ENCODE measurements around the gene POLR1A.

Gene POLR1A

GRCh38 chr2:86001326-86001725, 104.4 kb downstream of the POLR1A start:
- no peaks in the 10 kb centered on the region for H3K27me3 ChIP-seq
- H3K27ac ChIP-seq = peak overlapping the region; percentile 83 to 87
- peaks cover 0 to 4% (median 0%) of the 10 kb centered on the region in 3 donors for H3K9me3 ChIP-seq
- DNase-seq = peak in 1 of 2 donors; percentile 48
- TF ChIP-seq, protein P1, sequence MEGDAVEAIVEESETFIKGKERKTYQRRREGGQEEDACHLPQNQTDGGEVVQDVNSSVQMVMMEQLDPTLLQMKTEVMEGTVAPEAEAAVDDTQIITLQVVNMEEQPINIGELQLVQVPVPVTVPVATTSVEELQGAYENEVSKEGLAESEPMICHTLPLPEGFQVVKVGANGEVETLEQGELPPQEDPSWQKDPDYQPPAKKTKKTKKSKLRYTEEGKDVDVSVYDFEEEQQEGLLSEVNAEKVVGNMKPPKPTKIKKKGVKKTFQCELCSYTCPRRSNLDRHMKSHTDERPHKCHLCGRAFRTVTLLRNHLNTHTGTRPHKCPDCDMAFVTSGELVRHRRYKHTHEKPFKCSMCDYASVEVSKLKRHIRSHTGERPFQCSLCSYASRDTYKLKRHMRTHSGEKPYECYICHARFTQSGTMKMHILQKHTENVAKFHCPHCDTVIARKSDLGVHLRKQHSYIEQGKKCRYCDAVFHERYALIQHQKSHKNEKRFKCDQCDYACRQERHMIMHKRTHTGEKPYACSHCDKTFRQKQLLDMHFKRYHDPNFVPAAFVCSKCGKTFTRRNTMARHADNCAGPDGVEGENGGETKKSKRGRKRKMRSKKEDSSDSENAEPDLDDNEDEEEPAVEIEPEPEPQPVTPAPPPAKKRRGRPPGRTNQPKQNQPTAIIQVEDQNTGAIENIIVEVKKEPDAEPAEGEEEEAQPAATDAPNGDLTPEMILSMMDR (IDR thresholded peaks at IDR 0.05) = no peak
- intact Hi-C loops (cut with DNase I; ENCODE audit: low total_unique reads) = no loop called here
- peaks cover 0 to 47% (median 42%) of the 10 kb centered on the region in 4 donors for H3K4me1 ChIP-seq
- no peaks in the 10 kb centered on the region for H3K36me3 ChIP-seq
- no peak overlapping the region for H3K4me3 ChIP-seq

- H3K4me3 ChIP-seq = no peak overlapping the region
- H3K36me3 ChIP-seq = no peaks in the 10 kb centered on the region
- peak in 1 of 2 donors; percentile 15 for DNase-seq
- peaks cover 0 to 51% (median 46%) of the 10 kb centered on the region in 4 donors for H3K4me1 ChIP-seq
- intact Hi-C loops (cut with DNase I; ENCODE audit: low total_unique reads) = no loop called here
- TF ChIP-seq, protein P1 (IDR thresholded peaks at IDR 0.05) = no peak
- peak overlapping the region; percentile 83 to 87 for H3K27ac ChIP-seq
- peaks cover 0 to 2% (median 0%) of the 10 kb centered on the region in 3 donors for H3K9me3 ChIP-seq
- no peaks in the 10 kb centered on the region for H3K27me3 ChIP-seq
These were observed 104.8 kb downstream of the POLR1A start for GRCh38 chr2:86000938-86001312.

DNA sequence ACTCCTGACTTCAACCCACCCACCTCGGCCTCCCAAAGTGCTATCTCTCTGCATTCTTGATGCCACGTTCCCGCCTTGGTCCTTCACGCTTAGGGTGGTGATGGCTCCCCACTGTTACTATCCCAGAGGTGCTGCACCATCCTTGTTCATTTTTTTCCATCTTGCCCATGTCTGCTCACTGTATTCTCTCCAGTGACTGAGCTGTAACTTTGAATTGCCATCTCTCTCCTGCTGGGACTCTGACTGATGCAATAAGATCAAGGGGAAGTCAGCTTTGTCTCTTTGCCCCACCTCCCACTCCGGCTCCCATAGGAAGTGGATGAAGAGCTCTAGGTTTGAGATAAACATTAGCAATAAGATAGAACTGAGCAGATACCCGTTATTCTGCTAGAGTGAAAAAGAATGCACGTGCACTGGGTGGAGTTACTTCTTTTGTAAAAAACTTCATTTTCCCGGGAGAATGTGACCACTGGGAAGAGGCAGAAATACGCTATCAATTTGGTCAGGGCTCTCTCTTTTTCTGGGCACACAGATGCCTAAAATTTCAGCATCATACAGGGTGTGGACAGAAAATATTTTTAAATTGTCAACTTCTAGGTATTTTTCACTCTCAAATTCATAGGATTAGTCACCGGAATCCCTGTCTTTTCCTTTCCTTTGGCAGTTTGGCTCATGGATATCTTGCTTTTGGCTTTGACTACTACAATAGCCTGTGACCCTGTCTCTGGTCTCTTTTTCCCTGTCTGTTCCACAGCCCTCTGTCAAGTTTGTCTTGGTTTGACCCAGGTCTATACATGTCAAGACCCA, 105.4 kb downstream of the POLR1A start:
- peak in 1 of 2 donors; percentile 64 for DNase-seq
- peaks cover 0 to 53% (median 48%) of the 10 kb centered on the region in 4 donors for H3K4me1 ChIP-seq
- no peaks in the 10 kb centered on the region for H3K9me3 ChIP-seq
- H3K4me3 ChIP-seq = no peak overlapping the region
- intact Hi-C loops (cut with DNase I; ENCODE audit: low total_unique reads) = no loop called here
- peak overlapping the region; percentile 83 to 87 for H3K27ac ChIP-seq
- TF ChIP-seq, protein P1 (IDR thresholded peaks at IDR 0.05) = no peak
- H3K27me3 ChIP-seq = no peaks in the 10 kb centered on the region
- H3K36me3 ChIP-seq = no peaks in the 10 kb centered on the region

- H3K4me1 ChIP-seq = peaks cover 0 to 56% (median 48%) of the 10 kb centered on the region in 4 donors
- H3K27ac ChIP-seq = peak overlapping the region; percentile 83 to 87
- H3K9me3 ChIP-seq = no peaks in the 10 kb centered on the region
- intact Hi-C loops (cut with DNase I; ENCODE audit: low total_unique reads) = loop anchor here (10.0 kb wide), 1 partner anchor 104 kb away; no protein-coding TSS in a partner anchor
- H3K27me3 ChIP-seq = no peaks in the 10 kb centered on the region
- TF ChIP-seq, protein P1 (IDR thresholded peaks at IDR 0.05) = no peak
- peak in 1 of 2 donors; percentile 65 for DNase-seq
- H3K36me3 ChIP-seq = no peaks in the 10 kb centered on the region
- H3K4me3 ChIP-seq = peak overlapping the region; percentile 14 to 34
These were observed 106.4 kb downstream of the POLR1A start for GRCh38 chr2:85999061-85999831.

- Histone ChIP-seq H3K27ac (peak overlapping the region; percentile 83 to 87), H3K4me3 (peak overlapping the region; percentile 14 to 34), H3K36me3 (no peaks in the 10 kb centered on the region), H3K27me3 (no peaks in the 10 kb centered on the region), H3K4me1 (peaks cover 0 to 63% (median 52%) of the 10 kb centered on the region in 4 donors), H3K9me3 (no peaks in the 10 kb centered on the region)
- TF ChIP-seq, protein P1 (IDR thresholded peaks at IDR 0.05) = no peak
- peak; percentile 64 to 87 for DNase-seq
- intact Hi-C loops (cut with DNase I; ENCODE audit: low total_unique reads) = loop anchor here (10.0 kb wide), 1 partner anchor 104 kb away; no protein-coding TSS in a partner anchor
These were observed 107.4 kb downstream of the POLR1A start for GRCh38 chr2:85998071-85998991.
